H1 (cell line): Measurements from ENCODE around the gene ING4. TPM values are rescaled to one million over a fixed set of nuclear protein-coding genes. Genes with fewer than 3 reads are reported as not detected.
"Not testable (repeated sequence)": the region's sequence is repeated elsewhere in the genome, so short reads cannot be mapped to it uniquely, and the experiment has no call there.

Source experiments
- CTCF ChIA-PET: fragments of 300-600 bp; sonication (Branson Sonifier 250); formaldehyde crosslinking; loops from one replicate; lab custom pipeline; 2021; ENCODE audit not compliant: partially characterized antibody; lab: Charles Lee
- POLR2A ChIA-PET: fragments of 300-600 bp; sonication (Branson Sonifier 250); formaldehyde crosslinking; loops from one replicate; lab custom pipeline; 2021; ENCODE audit warnings: inconsistent platforms; ENCODE audit not compliant: partially characterized antibody; lab: Charles Lee
- DNase-seq, 2 experiments: peaks; one replicate each; pipeline versions ENCODE4 v3.0.0 to v3.0.0-alpha.2; 2010 to 2022; ENCODE audit warnings: low spot score in 2 of 2, low read depth in 1 of 2, mixed read lengths in 1 of 2
- FAIRE-seq: peaks from 2 replicates; lab custom pipeline; 2011; peaks lifted over from hg19 to GRCh38; lab: Jason Lieb, UNC
- H2AFZ ChIP-seq: 2 replicates; pipeline ENCODE4 v1.8.1; 2012; ENCODE audit warnings: low read length, inconsistent platforms
- H2AK5ac ChIP-seq: 2 replicates; pipeline ENCODE4 v1.6.1; 2013; ENCODE audit warnings: low read depth, low read length
- H2BK120ac ChIP-seq: replicated peaks from 2 replicates; pipeline ENCODE3; 2013; ENCODE audit warnings: low read depth, low read length, inconsistent platforms
- H2BK12ac ChIP-seq: 2 replicates; pipeline ENCODE4 v1.6.1; 2013; ENCODE audit warnings: low read depth, low read length
- H2BK15ac ChIP-seq: 2 replicates; pipeline ENCODE4 v1.6.1; 2013; ENCODE audit warnings: low read length
- H2BK20ac ChIP-seq: 2 replicates; pipeline ENCODE4 v1.6.1; 2013; ENCODE audit warnings: low read length
- H2BK5ac ChIP-seq: 2 replicates; pipeline ENCODE4 v1.6.1; 2013; ENCODE audit warnings: low read depth, low read length
- H3K14ac ChIP-seq: 2 replicates; pipeline ENCODE4 v1.6.1; 2013; ENCODE audit warnings: inconsistent platforms; ENCODE audit not compliant: insufficient read length
- H3K18ac ChIP-seq: 2 replicates; pipeline ENCODE4 v1.6.1; 2013; ENCODE audit warnings: low read length; ENCODE audit errors: extremely low read depth
- H3K23ac ChIP-seq: 2 replicates; pipeline ENCODE4 v1.6.1; 2013; ENCODE audit warnings: inconsistent platforms; ENCODE audit not compliant: insufficient read length
- H3K23me2 ChIP-seq: 2 replicates; pipeline ENCODE4 v1.6.1; 2013; ENCODE audit warnings: low read depth, low read length
- H3K27ac ChIP-seq: 2 replicates; pipeline ENCODE4 v1.6.1; 2011; ENCODE audit warnings: low read depth, low read length, inconsistent platforms
- H3K27me3 ChIP-seq, 4 experiments: replicated peaks in 1 of 4; 1 replicate in 1 of 4; 2 replicates in 3 of 4; pipeline versions ENCODE4 v1.6.1 to v1.8.1; 2011 to 2013; ENCODE audit warnings: low read length in 3 of 4, mild to moderate bottlenecking in 3 of 4, inconsistent platforms in 2 of 4, mixed read lengths in 2 of 4, moderate library complexity in 1 of 4; ENCODE audit not compliant: control insufficient read depth in 3 of 4, insufficient read depth in 3 of 4; ENCODE audit errors: extremely low read depth in 1 of 4
- H3K36me3 ChIP-seq, 4 experiments: 2 replicates each; pipeline versions ENCODE4 v1.6.1 to v1.8.1; 2011 to 2013; ENCODE audit warnings: mild to moderate bottlenecking in 4 of 4, low read length in 3 of 4, moderate library complexity in 2 of 4, control low read depth in 1 of 4, inconsistent platforms in 1 of 4; ENCODE audit not compliant: insufficient read depth in 4 of 4, control insufficient read depth in 2 of 4
- H3K4ac ChIP-seq: replicated peaks from 2 replicates; pipeline ENCODE3; 2013; ENCODE audit warnings: low read length, low read depth, mixed read lengths, inconsistent platforms; ENCODE audit not compliant: insufficient read length
- H3K4me1 ChIP-seq, 4 experiments: replicated peaks in 1 of 4; 1 replicate in 1 of 4; 2 replicates in 3 of 4; pipeline versions ENCODE4 v1.6.1 to v1.8.1; 2011 to 2013; ENCODE audit warnings: low read length in 3 of 4, inconsistent platforms in 2 of 4, mixed read lengths in 1 of 4; ENCODE audit not compliant: insufficient read depth in 4 of 4, control insufficient read depth in 3 of 4
- H3K4me2 ChIP-seq, 2 experiments: 2 replicates each; pipeline versions ENCODE4 v1.6.1 to v1.8.1; 2011 to 2013; ENCODE audit warnings: low read depth in 2 of 2, low read length in 2 of 2, control low read depth in 1 of 2, inconsistent platforms in 1 of 2, mild to moderate bottlenecking in 1 of 2; ENCODE audit not compliant: insufficient read depth in 1 of 2
- H3K4me3 ChIP-seq, 4 experiments: fragments of 200-600, 300-600 bp in 1 of 4; sonication (generic), shearing (Covaris generic), sonication (Bioruptor Twin) in 1 of 4; 2 replicates each; pipeline versions ENCODE4 v1.5.1 to v1.8.1; 2011 to 2016; ENCODE audit warnings: low read length in 4 of 4, low read depth in 3 of 4, control low read depth in 2 of 4, inconsistent platforms in 2 of 4, mild to moderate bottlenecking in 2 of 4, mixed read lengths in 1 of 4, moderate library complexity in 1 of 4; ENCODE audit not compliant: insufficient read depth in 2 of 4; ENCODE audit errors: extremely low read depth in 1 of 4
- H3K56ac ChIP-seq: replicated peaks from 2 replicates; pipeline ENCODE3; 2013; ENCODE audit warnings: low read depth, mild to moderate bottlenecking, mixed read lengths, low read length, inconsistent platforms; ENCODE audit not compliant: insufficient read length
- H3K79me1 ChIP-seq: 2 replicates; pipeline ENCODE4 v1.6.1; 2013; ENCODE audit warnings: low read depth, low read length, control low read depth
- H3K79me2 ChIP-seq, 2 experiments: 2 replicates each; pipeline versions ENCODE4 v1.6.1 to v1.8.1; 2012 to 2013; ENCODE audit warnings: low read length in 2 of 2, mild to moderate bottlenecking in 2 of 2, inconsistent platforms in 1 of 2; ENCODE audit not compliant: insufficient read depth in 2 of 2, control insufficient read depth in 1 of 2
- H3K9ac ChIP-seq, 4 experiments: replicated peaks in 1 of 4; 1 replicate in 1 of 4; 2 replicates in 3 of 4; pipeline versions ENCODE4 v1.6.1 to v1.8.1; 2011 to 2013; ENCODE audit warnings: low read depth in 3 of 4, low read length in 3 of 4, control low read depth in 2 of 4, mild to moderate bottlenecking in 2 of 4, moderate library complexity in 2 of 4, inconsistent platforms in 1 of 4; ENCODE audit errors: extremely low read depth in 1 of 4
- H3K9me3 ChIP-seq, 2 experiments: 2 replicates each; pipeline versions ENCODE4 v1.6.1 to v1.8.1; 2012 to 2013; ENCODE audit warnings: mild to moderate bottlenecking in 2 of 2, moderate library complexity in 2 of 2, control low read depth in 1 of 2, inconsistent platforms in 1 of 2, low read depth in 1 of 2, low read length in 1 of 2, mixed read lengths in 1 of 2; ENCODE audit not compliant: insufficient read depth in 2 of 2
- H4K20me1 ChIP-seq, 2 experiments: replicated peaks in 1 of 2; 2 replicates each; pipeline versions ENCODE3 to v1.8.1; 2011 to 2013; ENCODE audit warnings: inconsistent platforms in 2 of 2, low read length in 2 of 2, mild to moderate bottlenecking in 1 of 2; ENCODE audit not compliant: insufficient read depth in 2 of 2, control insufficient read depth in 1 of 2
- H4K5ac ChIP-seq: 2 replicates; pipeline ENCODE4 v1.6.1; 2013; ENCODE audit warnings: low read length, low read depth, mixed read lengths, inconsistent platforms; ENCODE audit not compliant: insufficient read length
- H4K8ac ChIP-seq: 2 replicates; pipeline ENCODE4 v1.8.0; 2013; ENCODE audit warnings: mild to moderate bottlenecking, moderate library complexity, low read length, inconsistent platforms; ENCODE audit not compliant: insufficient read depth; ENCODE audit errors: extremely low read depth
- H4K91ac ChIP-seq: replicated peaks from 2 replicates; pipeline ENCODE3; 2013; ENCODE audit warnings: low read length, mixed read lengths, inconsistent platforms; ENCODE audit not compliant: insufficient read length
- HDAC2 ChIP-seq, 2 experiments: fragments of 300-600 bp in 1 of 2; sonication (generic) in 1 of 2; IDR thresholded peaks; 2 replicates each; pipeline ENCODE4 v1.6.1; 2011 to 2012; ENCODE audit warnings: low read depth in 2 of 2, low read length in 2 of 2, mild to moderate bottlenecking in 2 of 2, moderate library complexity in 2 of 2, borderline replicate concordance in 1 of 2, inconsistent platforms in 1 of 2
- KDM1A ChIP-seq: fragments of 200-600, 300-600 bp; sonication (generic); IDR thresholded peaks from 2 replicates; pipeline ENCODE4 v1.7.1; 2016; ENCODE audit warnings: mild to moderate bottlenecking, low read length, borderline replicate concordance
- NRF1 ChIP-seq: IDR thresholded peaks from 2 replicates; pipeline ENCODE4 v1.6.1; 2011; ENCODE audit warnings: mild to moderate bottlenecking, low read depth, low read length, improper control_type of control experiment
- SAP30 ChIP-seq: fragments of 300-600 bp; sonication (generic); IDR thresholded peaks from 2 replicates; pipeline ENCODE4 v1.7.1; 2012; ENCODE audit warnings: low read length, moderate library complexity, mild to moderate bottlenecking, inconsistent platforms; ENCODE audit not compliant: insufficient read depth, insufficient replicate concordance
- WGBS, 2 experiments: shearing (Covaris generic) in 1 of 2; methylation state at CpG; one replicate each; pipeline versions ENCODE4 v1.1.6 to v1.1.7; 2013 to 2015; ENCODE audit warnings: low lambda C conversion rate in 2 of 2, mixed read lengths in 2 of 2, inconsistent platforms in 1 of 2, low coverage in 1 of 2, missing lambda C conversion rate in 1 of 2; ENCODE audit not compliant: insufficient replicate concordance in 2 of 2, insufficient coverage in 1 of 2, insufficient read length in 1 of 2; ENCODE audit errors: extremely low coverage in 1 of 2, missing lambda C conversion rate in 1 of 2; 5-methylcytosine and 5-hydroxymethylcytosine counted together
- polyA plus RNA-seq, 7 experiments: library from polyadenylated mRNA; depleted of rRNA in 3 of 7; stranded (reverse) in 5 of 7; unstranded in 2 of 7; fragments of >200 nt in 5 of 7; fragments of 200-250 nt in 2 of 7; gene quantifications; 1 replicate in 5 of 7; 2 replicates in 1 of 7; 4 replicates in 1 of 7; pipeline versions ENCODE4 v1.2.1 to v1.2.3, GENCODE V29; 2011 to 2013; ENCODE audit warnings: missing spikeins in 2 of 7, mixed read lengths in 2 of 7
- total RNA-seq: library from RNA; stranded (reverse); fragmentation: NEBNext Ultra II Directional; extraction: Animal tissue kit (Norgen Biotek cat#: 25700); gene quantifications from 2 replicates; pipeline ENCODE4 v1.2.1, GENCODE V29; 2021

The ING4 gene
- total and polyA plus RNA-seq, 2 of the 8 experiments (the other 6 are each of a cell fraction or from before 2014, with no cell fraction given), result 22.9 to 28.6 TPM

DNA sequence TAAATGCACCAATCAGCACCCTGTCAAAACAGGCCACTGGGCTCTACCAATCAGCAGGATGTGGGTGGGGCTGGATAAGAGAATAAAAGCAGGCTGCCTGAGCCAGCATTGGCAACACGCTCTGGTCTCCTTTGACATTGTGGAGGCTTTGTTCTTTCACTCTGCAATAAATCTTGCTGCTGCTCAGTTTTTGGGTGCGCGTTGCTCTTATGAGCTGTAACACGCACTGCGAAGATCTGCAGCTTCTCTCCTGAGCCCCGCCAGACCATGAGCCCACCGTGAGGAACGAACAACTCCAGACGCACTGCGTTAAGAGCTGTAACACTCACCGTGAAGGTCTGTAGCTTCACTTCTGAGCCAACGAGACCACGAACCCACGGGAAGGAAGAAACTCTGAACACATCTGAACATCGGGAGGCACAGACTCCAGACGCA, 46.1 kb upstream of the ING4 start (continued):
- TF ChIP-seq NRF1 (no peak), HDAC2 (IDR thresholded peaks at IDR 0.05; ENCODE audit: borderline replicate concordance in 1 of 2, low read depth in 2 of 2, low read length in 2 of 2) (no peak), SAP30 (no peak), KDM1A (no peak)
- TF ChIP-seq, all 59 proteins: peak for 0

DNA sequence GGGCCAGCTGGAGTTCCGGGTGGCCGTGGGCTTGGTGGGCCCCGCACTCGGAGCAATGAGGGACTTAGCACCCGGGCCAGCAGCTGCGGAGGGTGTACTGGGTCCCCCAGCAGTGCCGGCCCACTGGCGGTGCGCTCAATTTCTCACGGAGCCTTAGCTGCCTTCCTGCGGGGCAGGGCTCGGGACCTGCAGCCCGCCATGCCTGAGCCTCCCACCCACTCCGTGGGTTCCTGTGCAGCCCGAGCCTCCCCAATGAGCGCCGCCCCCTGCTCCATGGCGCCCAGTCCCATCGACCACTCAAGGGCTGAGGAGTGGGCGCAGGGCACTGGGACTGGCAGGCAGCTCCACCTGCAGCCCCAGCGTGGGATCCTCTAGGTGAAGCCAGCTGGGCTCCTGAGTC, 45.4 kb upstream of the ING4 start:
- WGBS, 2 experiments, result 89% methylated on average over 14 of the region's 21 CpGs; no CpG with 5 or more reads in 1 of the 2 experiments
- not testable (repeated sequence) for H3K56ac ChIP-seq, H3K23ac ChIP-seq, H3K4me3 ChIP-seq, DNase-seq, H3K18ac ChIP-seq, H3K36me3 ChIP-seq, H3K9me3 ChIP-seq, H2BK120ac ChIP-seq, H2BK20ac ChIP-seq, H2BK12ac ChIP-seq, H2BK5ac ChIP-seq, H3K23me2 ChIP-seq, H4K91ac ChIP-seq, H4K8ac ChIP-seq, H3K79me2 ChIP-seq, H3K4me2 ChIP-seq, H3K27me3 ChIP-seq, H3K79me1 ChIP-seq, H3K4me1 ChIP-seq, H3K4ac ChIP-seq, H3K27ac ChIP-seq, H2BK15ac ChIP-seq, H3K14ac ChIP-seq, H3K9ac ChIP-seq, H4K20me1 ChIP-seq, H2AK5ac ChIP-seq, H2AFZ ChIP-seq, FAIRE-seq, H4K5ac ChIP-seq
- ChIA-PET POLR2A (interaction anchor here (1.1 to 1.7 kb wide), 3 partner anchors 9 to 44 kb away, joined by 3 to 10 read pairs (median 4); partner anchors contain the start of genes COPS7A and MLF2), CTCF (interaction anchor here (0.9 to 1.9 kb wide), 5 partner anchors 10 to 227 kb away, joined by 3 to 4 read pairs (median 3); no protein-coding TSS in a partner anchor)
